A172 (cell line): ENCODE results near the gene SLC11A1. TPM values are rescaled to one million over a fixed set of nuclear protein-coding genes. Genes with fewer than 3 reads are reported as not detected.

ENCODE experiments used
- DNase-seq: peaks from one replicate; pipeline ENCODE4 v3.0.0-alpha.2; 2015; ENCODE audit warnings: low spot score
- total RNA-seq: library from RNA; depleted of rRNA; stranded (reverse); fragments of >200 nt; shearing (Covaris generic); gene quantifications from 2 replicates; pipeline ENCODE4 v1.2.3, GENCODE V29; 2014

The SLC11A1 gene
- total RNA-seq, 1 experiment from 2014 or later = not detected

- DNase-seq = no peak
Measured at GRCh38 chr2:218366621-218367414, 15.3 kb upstream of the SLC11A1 start.

GRCh38 chr2:218367415-218368149 lies 14.5 kb upstream of the SLC11A1 start:
- no peak for DNase-seq

GRCh38 chr2:218368150-218368528 lies 13.9 kb upstream of the SLC11A1 start:
- DNase-seq = no peak

GRCh38 chr2:218368621-218369153 lies 13.4 kb upstream of the SLC11A1 start:
- no peak for DNase-seq

- no peak for DNase-seq
Measured at GRCh38 chr2:218369330-218369729, 12.7 kb upstream of the SLC11A1 start.

DNA sequence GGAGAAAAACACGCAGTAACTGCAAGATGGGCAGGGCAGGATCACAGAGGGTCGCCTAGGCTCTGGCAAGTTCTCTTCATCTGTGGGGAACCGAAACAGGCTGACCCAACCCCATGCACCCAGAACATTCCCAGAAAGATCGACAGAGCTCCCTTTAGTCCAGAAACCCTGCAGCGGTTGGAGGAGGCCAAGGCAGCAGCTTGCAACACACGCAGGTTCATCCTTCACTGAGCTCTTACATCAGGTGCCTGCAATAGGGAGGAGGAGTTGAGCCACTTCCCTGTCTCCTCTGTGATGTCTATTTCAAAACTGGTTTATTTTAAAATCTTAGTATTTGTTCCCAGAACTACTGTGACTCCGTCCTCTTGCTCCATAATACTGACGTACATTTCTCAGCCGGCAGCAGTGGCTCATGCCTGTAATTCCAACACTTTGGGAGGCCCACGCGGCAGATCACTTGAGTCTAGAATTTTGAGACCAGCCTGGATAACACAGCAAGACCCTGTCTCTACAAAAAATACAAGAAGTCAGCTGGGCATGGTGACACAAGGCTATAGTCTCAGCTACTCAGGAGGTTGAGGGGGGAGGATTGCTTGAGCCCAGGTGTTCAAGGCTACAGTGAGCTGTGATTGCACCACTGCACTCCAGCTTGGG lies 11.5 kb upstream of the SLC11A1 start:
- DNase-seq = no peak

DNA sequence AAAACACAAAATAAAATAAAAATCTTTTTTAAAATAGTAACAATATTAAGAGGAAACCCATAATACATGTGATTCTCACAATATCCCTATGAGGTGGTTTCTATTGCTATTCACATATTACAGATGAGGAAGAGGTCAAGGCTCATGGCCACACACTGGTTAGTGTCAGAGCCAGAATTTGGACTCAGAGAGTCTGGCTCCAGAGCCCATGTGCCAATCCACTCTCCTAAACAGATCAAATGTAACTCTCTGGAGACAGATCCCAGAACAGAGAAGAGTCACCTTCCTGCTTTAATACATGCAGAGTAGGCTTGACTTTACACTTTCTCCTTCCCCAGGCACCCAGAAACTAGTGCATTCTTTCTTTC lies 10.1 kb upstream of the SLC11A1 start:
- DNase-seq = no peak

GRCh38 chr2:218374795-218375194 lies 7.3 kb upstream of the SLC11A1 start:
- DNase-seq = no peak

DNA sequence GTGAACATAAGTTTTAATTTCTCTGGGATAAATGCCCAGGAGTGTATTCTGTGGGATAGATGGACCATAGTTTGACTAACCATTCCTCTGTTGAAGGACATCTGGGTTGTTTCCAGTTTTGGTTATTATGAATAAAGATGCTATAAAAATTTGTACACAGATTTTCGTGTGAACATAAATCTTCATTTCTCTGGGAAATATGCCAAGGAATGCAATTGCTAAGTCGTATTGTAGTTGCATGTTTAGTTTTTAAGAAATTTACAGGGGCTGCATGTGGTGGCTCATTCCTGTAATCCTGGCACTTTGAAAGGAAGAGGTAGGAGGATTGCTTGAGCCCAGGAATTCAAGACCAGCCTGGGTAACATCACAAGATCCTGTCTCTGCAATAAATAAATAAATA lies 6.9 kb upstream of the SLC11A1 start:
- peak; percentile 66 for DNase-seq

DNA sequence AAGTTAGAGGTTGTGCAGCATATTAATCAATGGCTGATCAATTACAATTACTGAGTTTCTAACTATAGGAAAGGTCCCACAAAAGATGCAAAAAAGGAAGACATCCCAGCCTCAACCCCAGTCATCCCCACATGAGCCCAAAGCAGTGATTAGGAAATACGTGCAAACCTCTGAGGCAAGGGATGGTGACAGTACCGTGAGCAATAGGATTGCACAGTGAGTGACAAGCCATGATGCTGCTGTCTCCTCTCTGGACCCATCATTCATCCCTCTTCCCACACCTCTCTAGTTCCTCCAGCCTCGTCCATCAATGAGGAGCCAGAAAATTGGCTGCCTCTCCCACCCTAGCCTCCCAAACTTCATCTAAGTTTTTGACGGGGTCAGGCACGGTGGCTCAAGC lies 4.0 kb upstream of the SLC11A1 start:
- DNase-seq = no peak

- no peak for DNase-seq
Measured at GRCh38 chr2:218382785-218383184, 712 bp downstream of the SLC11A1 start.

- DNase-seq = peak; percentile 66
Measured at GRCh38 chr2:218383892-218384519, 1.9 kb downstream of the SLC11A1 start.

DNA sequence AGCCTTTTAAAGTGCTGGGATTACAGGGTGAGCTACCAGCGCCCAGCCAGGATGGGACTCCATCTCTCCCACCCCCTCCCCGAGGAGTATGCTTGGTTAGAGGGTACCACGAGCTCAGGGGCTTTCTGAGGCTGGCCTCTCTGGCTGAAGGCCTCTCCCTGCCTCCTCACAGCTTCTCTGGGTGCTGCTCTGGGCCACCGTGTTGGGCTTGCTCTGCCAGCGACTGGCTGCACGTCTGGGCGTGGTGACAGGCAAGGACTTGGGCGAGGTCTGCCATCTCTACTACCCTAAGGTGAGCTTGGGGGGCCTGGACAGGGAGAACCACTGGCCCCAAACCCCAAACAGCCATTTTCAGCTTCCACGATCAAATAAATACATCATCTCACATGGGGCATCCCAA lies 2.9 kb downstream of the SLC11A1 start:
- DNase-seq = no peak

DNA sequence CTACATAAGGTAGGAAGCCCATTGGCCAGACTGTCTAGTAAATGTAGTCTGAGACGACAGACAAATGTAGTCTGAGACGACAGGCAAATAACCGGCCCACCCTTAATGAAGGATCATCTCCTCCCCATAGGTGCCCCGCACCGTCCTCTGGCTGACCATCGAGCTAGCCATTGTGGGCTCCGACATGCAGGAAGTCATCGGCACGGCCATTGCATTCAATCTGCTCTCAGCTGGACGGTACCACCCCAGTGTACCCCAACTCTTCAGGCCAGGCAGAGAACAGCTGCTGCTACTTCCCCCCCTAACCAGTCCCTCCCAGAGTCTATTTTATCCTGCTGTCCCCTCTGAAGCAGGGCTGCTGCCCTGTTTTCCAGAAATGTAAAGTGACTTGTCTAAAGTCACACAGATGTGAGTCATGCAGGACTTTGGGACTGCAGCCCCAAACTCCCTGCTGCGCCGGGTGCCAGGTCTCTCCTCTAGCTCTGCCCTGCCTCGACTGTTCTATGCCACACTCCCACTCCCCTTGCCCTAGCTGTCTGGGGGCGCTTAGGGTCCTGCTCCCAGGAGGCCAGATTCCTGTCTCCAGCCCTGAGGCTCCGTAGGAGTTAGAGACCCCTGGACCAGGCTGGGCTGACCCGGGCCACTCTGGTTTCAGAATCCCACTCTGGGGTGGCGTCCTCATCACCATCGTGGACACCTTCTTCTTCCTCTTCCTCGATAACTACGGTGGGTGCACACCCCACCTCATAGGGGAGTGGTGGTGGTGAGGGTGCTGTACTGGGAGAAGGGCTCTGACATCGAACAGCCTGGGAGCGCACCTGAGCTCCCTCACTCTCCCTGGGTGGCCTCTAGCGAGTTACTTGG lies 4.7 kb downstream of the SLC11A1 start:
- no peak for DNase-seq

DNA sequence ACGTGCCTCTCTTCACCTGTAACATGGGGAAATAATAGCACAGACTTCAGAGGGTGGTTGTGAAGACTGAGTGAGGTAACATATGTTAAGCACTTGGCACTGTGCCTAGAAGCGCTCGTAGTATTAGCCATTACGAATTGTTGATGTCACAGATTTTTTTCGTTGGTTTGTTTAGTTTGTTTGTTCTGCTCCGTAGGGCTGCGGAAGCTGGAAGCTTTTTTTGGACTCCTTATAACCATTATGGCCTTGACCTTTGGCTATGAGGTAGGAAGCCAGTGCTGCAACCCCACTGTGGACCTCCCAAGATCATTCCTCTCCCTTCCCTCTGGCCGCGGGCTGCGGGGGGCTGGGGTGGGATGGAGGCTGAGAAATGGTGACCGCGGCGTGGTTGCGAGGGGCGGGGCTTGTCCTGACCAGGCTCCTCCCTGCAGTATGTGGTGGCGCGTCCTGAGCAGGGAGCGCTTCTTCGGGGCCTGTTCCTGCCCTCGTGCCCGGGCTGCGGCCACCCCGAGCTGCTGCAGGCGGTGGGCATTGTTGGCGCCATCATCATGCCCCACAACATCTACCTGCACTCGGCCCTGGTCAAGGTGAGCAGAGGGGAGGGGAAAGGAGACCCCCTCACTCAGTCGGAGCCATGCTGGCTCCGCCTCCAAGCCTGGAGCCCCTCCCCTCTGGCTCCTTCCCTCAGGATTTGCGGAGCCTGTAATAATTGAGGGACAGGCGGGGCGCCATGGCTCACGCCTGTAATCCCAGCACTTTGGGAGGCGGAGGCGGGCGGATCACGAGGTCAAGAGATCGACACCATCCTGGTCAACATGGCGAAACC lies 5.5 kb downstream of the SLC11A1 start:
- no peak for DNase-seq

- no peak for DNase-seq
Measured at GRCh38 chr2:218389333-218390150, 7.5 kb downstream of the SLC11A1 start.

DNA sequence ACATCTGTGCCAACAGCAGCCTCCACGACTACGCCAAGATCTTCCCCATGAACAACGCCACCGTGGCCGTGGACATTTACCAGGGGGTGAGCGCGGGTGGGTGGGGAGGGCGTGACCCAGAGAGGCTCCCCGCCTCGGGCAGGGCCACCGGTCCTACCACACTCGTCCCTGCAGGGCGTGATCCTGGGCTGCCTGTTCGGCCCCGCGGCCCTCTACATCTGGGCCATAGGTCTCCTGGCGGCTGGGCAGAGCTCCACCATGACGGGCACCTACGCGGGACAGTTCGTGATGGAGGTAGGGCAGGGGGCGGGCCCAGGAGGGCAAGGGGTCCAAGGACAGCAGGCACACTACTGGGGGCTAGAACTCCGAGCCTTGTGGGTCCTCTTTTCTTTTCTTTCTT lies 9.1 kb downstream of the SLC11A1 start:
- no peak for DNase-seq

GRCh38 chr2:218392459-218392858 lies 10.4 kb downstream of the SLC11A1 start:
- DNase-seq = no peak

DNA sequence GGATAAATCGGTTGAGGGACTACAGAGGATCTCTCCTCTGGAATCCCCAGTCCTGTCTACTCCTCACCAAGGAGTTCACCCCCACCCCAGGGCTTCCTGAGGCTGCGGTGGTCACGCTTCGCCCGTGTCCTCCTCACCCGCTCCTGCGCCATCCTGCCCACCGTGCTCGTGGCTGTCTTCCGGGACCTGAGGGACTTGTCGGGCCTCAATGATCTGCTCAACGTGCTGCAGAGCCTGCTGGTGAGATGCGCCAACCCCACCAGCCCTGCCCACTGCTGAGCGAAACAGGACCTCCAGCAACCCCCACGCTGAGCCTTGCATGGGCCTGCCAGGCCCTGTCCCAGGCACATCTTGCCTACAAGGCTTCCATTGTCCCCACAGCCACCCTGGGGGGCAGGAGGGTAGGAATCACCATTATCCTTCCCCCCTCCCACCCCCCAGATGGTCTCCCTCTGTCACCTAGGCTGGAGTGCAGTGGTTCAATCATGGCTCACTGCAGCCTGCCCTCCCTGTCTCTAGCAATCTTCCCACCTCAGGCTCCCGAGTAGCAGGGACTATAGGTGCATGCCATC lies 10.9 kb downstream of the SLC11A1 start:
- DNase-seq = no peak
